ENCODE results near the gene SLC35G3. TPM values are rescaled to one million over a fixed set of nuclear protein-coding genes. Genes with fewer than 3 reads are reported as not detected.
"Not testable (repeated sequence)": the region's sequence is repeated elsewhere in the genome, so short reads cannot be mapped to it uniquely, and the experiment has no call there.

SLC35G3 gene
- total RNA-seq = not detected in 2 replicates

DNA sequence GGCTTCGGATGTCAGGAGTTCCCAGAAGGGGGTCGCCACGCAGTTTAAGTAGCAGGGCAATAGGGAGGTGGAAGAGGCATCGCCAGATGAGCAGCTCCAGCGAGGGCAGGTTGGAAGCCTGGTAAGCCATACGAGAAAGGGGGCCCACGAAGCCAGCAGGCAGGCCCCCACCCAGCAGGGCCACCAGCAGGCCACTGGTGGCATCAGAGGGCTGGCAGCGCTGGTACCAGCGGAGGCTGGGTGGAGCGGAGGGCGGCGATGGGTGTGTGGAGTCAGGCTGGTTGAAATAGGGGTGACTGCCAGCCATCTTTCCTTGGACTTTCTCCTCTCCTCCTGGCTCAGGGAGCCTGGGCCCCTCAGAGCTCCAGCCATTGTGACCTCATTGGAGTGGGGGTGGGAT is at the start of gene SLC35G3:
SLC35G3 (minus strand) TSS at position 393 of the 400 bp plus-strand sequence; CDS start at position 307, 86 bp downstream.
- DNase-seq (ENCODE audit: low spot score); intact Hi-C loops (cut with micrococcal nuclease); H3K27ac Mint-ChIP-seq; H3K27me3 Mint-ChIP-seq (ENCODE audit: insufficient read depth); H3K36me3 Mint-ChIP-seq (ENCODE audit: low read depth); H3K4me3 Mint-ChIP-seq: not testable (repeated sequence)
- Mint-ChIP-seq H3K4me1 (ENCODE audit: low read depth) (peaks cover 14% of the 10 kb centered on the region), H3K9me3 (peaks cover 13% of the 10 kb centered on the region)

DNA sequence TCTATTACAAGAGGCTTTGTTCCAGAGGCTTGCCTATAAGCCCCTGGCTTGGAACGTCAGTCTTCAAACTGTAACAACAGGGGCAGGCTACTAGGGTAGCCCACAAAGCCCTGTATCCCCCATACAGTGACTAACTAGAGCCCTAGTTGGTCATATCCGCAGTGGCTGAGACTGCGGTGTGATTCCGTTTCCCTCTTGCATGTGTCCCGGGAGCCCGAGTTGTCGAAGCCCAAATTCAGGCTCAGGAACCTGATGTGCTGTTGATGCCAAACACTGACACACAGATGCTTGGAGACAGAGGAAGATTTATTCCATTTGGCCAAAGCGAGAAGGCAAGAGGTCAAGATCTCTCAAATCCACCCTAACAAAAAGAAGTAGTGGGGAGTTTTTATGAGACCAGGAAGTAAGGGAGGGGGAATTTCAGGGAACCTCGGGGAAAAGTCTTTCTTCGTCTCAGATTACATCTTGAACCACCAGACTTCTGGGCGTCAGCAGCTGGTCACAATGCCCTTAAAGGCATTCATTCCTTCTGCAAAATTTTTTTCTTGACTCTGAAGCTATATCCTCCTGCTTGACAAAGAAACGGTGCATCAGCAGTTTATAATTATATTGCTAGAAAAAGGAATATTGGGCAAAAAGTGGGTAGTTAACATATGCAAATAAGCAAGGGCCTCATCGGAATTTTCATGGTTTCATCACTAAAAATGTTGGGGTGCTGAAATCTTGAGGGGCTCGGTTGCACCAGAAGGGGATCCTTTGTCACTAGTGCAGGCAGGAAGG is 49.6 kb upstream of the SLC35G3 start:
- peak; percentile 41 for DNase-seq (ENCODE audit: low spot score)
- Mint-ChIP-seq H3K4me3 (peak overlapping the region; percentile 96), H3K36me3 (ENCODE audit: low read depth) (peaks cover 32% of the 10 kb centered on the region), H3K4me1 (ENCODE audit: low read depth) (peaks cover 77% of the 10 kb centered on the region), H3K9me3 (no peaks in the 10 kb centered on the region), H3K27me3 (ENCODE audit: insufficient read depth) (no peaks in the 10 kb centered on the region), H3K27ac (peak overlapping the region; percentile 96)
- intact Hi-C loops (cut with micrococcal nuclease) = loop anchor here (1.0 to 10.0 kb wide), 13 partner anchors 44 to 564 kb away; partner anchors contain the start of genes CCT6B, PEX12, RFFL and SLFN11

DNA sequence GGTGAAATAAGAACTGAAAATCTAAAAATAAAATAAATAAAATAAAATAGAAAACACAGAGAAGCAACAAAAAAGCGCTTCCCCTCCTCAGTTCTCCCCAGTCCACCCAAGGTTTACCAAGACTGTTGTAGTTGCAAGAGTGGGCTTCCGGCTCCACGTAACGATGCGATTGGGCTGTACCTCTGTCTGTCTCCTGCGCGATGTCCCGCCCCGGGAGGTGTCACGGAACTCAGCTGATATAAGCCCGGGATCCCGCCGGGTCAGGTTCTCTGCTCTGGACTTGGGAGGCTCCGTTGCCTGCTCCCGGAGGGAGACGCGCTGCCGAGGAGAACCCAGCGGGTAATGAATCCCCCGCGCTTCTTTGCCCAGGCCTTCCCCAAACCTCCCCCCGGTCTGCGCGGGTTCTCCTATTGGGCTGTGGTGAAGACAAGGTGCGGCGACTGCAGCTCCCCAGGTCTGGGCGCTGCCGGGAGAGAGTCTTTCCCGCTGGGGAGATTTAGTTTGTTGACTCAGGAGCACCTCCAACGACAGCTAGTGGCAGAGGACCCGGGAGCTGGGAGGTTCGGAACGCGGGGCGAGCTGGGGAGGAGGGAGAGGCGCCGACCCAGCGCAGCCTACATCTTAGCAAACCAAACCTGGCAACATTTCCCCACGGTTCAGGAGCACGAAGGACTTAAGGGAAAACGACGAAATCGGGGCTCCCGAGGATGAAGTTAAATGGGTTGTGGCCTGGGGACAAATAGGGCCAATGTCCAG is 48.8 kb upstream of the SLC35G3 start, which contains the start of gene SLFN5:
SLFN5 (plus strand) TSS at position 268 of the 756 bp plus-strand sequence. CDS start 15,619 bp downstream, outside the sequence.
- H3K36me3 Mint-ChIP-seq (ENCODE audit: low read depth) = peaks cover 26% of the 10 kb centered on the region
- H3K9me3 Mint-ChIP-seq = no peaks in the 10 kb centered on the region
- H3K27ac Mint-ChIP-seq = peak within 1 kb of the TSS; percentile 96
- peaks cover 77% of the 10 kb centered on the region for H3K4me1 Mint-ChIP-seq (ENCODE audit: low read depth)
- H3K27me3 Mint-ChIP-seq (ENCODE audit: insufficient read depth) = no peaks in the 10 kb centered on the region
- peak within 1 kb of the TSS; percentile 96 for H3K4me3 Mint-ChIP-seq
- intact Hi-C loops (cut with micrococcal nuclease) = loop anchor here (1.0 to 10.0 kb wide), 14 partner anchors 29 to 564 kb away; partner anchors contain the start of genes AP2B1, CCT6B, NLE1 and PEX12
- peak; percentile 90 for DNase-seq (ENCODE audit: low spot score)

- peak overlapping the region; percentile 96 for H3K27ac Mint-ChIP-seq
- peak; percentile 81 for DNase-seq (ENCODE audit: low spot score)
- peak overlapping the region; percentile 96 for H3K4me3 Mint-ChIP-seq
- no peaks in the 10 kb centered on the region for H3K9me3 Mint-ChIP-seq
- intact Hi-C loops (cut with micrococcal nuclease) = loop anchor here (1.0 to 10.0 kb wide), 12 partner anchors 28 to 565 kb away; partner anchors contain the start of genes AP2B1, CCT6B, NLE1 and PEX12
- peaks cover 77% of the 10 kb centered on the region for H3K4me1 Mint-ChIP-seq (ENCODE audit: low read depth)
- H3K36me3 Mint-ChIP-seq (ENCODE audit: low read depth) = peaks cover 21% of the 10 kb centered on the region
- H3K27me3 Mint-ChIP-seq (ENCODE audit: insufficient read depth) = no peaks in the 10 kb centered on the region
These were observed 48.1 kb upstream of the SLC35G3 start for GRCh38 chr17:35242158-35242804.

DNA sequence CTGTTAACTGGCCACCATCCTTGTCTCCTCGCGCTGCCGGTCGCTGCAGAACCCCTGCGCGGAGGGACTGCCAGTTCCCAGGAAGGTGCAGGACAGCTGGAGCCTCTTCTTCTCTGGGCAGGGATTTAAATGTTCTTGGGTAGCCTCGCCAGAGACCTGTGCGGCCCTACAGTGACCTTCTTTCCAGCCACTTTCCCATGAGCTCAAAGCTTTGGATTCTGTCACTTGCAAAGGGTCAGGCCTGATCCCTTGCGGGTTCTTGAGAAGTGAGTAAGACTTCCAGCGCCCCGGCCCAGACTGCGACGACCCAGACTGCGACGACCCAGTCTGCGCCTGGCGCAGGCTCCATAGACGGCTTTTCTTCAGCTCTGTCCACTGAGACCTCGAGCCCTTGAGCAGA is 47.3 kb upstream of the SLC35G3 start:
- intact Hi-C loops (cut with micrococcal nuclease) = loop anchor here (5.0 to 10.0 kb wide), 4 partner anchors 46 to 566 kb away; partner anchors contain the start of genes RFFL and TAF15
- Mint-ChIP-seq H3K36me3 (ENCODE audit: low read depth) (peaks cover 21% of the 10 kb centered on the region), H3K4me3 (peak overlapping the region; percentile 96), H3K4me1 (ENCODE audit: low read depth) (peaks cover 79% of the 10 kb centered on the region), H3K27me3 (ENCODE audit: insufficient read depth) (no peaks in the 10 kb centered on the region), H3K9me3 (no peaks in the 10 kb centered on the region), H3K27ac (peak overlapping the region; percentile 96)
- DNase-seq (ENCODE audit: low spot score) = no peak

GRCh38 chr17:35240861-35241260 is 46.7 kb upstream of the SLC35G3 start:
- Mint-ChIP-seq H3K4me1 (ENCODE audit: low read depth) (peaks cover 81% of the 10 kb centered on the region), H3K9me3 (no peaks in the 10 kb centered on the region), H3K27ac (peak overlapping the region; percentile 70), H3K27me3 (ENCODE audit: insufficient read depth) (no peaks in the 10 kb centered on the region), H3K36me3 (ENCODE audit: low read depth) (peaks cover 21% of the 10 kb centered on the region), H3K4me3 (peak overlapping the region; percentile 96)
- no peak for DNase-seq (ENCODE audit: low spot score)
- intact Hi-C loops (cut with micrococcal nuclease) = loop anchor here (5.0 to 10.0 kb wide), 4 partner anchors 46 to 566 kb away; partner anchors contain the start of genes RFFL and TAF15

- intact Hi-C loops (cut with micrococcal nuclease) = loop anchor here (5.0 to 10.0 kb wide), 4 partner anchors 47 to 567 kb away; partner anchors contain the start of genes RFFL and TAF15
- peaks cover 18% of the 10 kb centered on the region for H3K36me3 Mint-ChIP-seq (ENCODE audit: low read depth)
- peak overlapping the region; percentile 96 for H3K4me3 Mint-ChIP-seq
- H3K27ac Mint-ChIP-seq = peak overlapping the region; percentile 75
- H3K9me3 Mint-ChIP-seq = no peaks in the 10 kb centered on the region
- no peak for DNase-seq (ENCODE audit: low spot score)
- H3K27me3 Mint-ChIP-seq (ENCODE audit: insufficient read depth) = no peaks in the 10 kb centered on the region
- peaks cover 74% of the 10 kb centered on the region for H3K4me1 Mint-ChIP-seq (ENCODE audit: low read depth)
These were observed 45.6 kb upstream of the SLC35G3 start for GRCh38 chr17:35239823-35240222.

- intact Hi-C loops (cut with micrococcal nuclease) = loop anchor here (1.0 kb wide), 1 partner anchor 25 kb away; no protein-coding TSS in a partner anchor
- Mint-ChIP-seq H3K4me3 (peak overlapping the region; percentile 53), H3K27ac (peak overlapping the region; percentile 75), H3K9me3 (no peaks in the 10 kb centered on the region), H3K27me3 (ENCODE audit: insufficient read depth) (no peaks in the 10 kb centered on the region), H3K4me1 (ENCODE audit: low read depth) (peaks cover 64% of the 10 kb centered on the region), H3K36me3 (ENCODE audit: low read depth) (peaks cover 18% of the 10 kb centered on the region)
- no peak for DNase-seq (ENCODE audit: low spot score)
These were observed 44.6 kb upstream of the SLC35G3 start for GRCh38 chr17:35238821-35239220.

DNA sequence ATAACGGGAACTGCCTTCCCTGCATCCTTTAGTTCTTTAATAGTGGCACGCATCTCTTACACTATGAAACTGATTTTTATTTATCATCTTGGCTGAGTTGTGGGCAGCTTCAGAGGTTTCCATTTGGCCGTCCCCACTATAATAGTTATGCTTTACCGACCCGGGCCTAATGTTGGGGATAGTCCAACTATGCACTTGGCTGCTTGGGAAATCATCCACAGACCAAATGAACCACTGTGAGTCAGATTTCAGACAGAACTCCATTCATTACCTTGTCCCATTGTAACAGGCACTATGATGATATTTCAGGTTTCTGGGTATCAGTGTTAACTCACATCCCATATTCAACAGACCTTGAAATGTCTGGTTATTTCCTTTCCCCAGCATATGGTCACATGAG is 42.6 kb upstream of the SLC35G3 start:
- intact Hi-C loops (cut with micrococcal nuclease) = no loop called here
- H3K4me3 Mint-ChIP-seq = no peak overlapping the region
- peaks cover 21% of the 10 kb centered on the region for H3K36me3 Mint-ChIP-seq (ENCODE audit: low read depth)
- H3K27me3 Mint-ChIP-seq (ENCODE audit: insufficient read depth) = no peaks in the 10 kb centered on the region
- H3K27ac Mint-ChIP-seq = no peak overlapping the region
- DNase-seq (ENCODE audit: low spot score) = no peak
- H3K4me1 Mint-ChIP-seq (ENCODE audit: low read depth) = peaks cover 60% of the 10 kb centered on the region
- H3K9me3 Mint-ChIP-seq = no peaks in the 10 kb centered on the region

DNA sequence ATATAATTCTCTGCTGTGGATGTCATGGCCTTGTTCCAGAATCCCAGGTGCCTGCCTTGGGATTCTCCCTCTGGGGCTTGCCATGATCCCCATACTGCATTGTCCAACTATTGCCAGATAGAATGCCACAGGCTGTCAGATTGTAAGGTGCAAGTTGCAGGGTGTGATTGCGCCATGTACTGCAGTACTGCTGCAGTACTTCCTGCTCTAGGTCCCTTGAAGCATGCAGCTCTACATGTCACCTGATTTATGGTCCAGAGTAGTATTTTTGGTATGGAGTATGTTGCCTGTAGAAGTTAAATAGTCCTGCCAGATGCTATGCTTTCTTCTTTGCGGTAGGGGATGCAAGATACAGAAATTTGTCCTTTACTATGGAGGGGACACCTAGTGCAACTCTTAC is 41.7 kb upstream of the SLC35G3 start:
- DNase-seq (ENCODE audit: low spot score) = no peak
- intact Hi-C loops (cut with micrococcal nuclease) = no loop called here
- Mint-ChIP-seq H3K4me3 (no peak overlapping the region), H3K27ac (no peak overlapping the region), H3K27me3 (ENCODE audit: insufficient read depth) (no peaks in the 10 kb centered on the region), H3K4me1 (ENCODE audit: low read depth) (peaks cover 56% of the 10 kb centered on the region), H3K36me3 (ENCODE audit: low read depth) (peaks cover 24% of the 10 kb centered on the region), H3K9me3 (peaks cover 4% of the 10 kb centered on the region)

DNA sequence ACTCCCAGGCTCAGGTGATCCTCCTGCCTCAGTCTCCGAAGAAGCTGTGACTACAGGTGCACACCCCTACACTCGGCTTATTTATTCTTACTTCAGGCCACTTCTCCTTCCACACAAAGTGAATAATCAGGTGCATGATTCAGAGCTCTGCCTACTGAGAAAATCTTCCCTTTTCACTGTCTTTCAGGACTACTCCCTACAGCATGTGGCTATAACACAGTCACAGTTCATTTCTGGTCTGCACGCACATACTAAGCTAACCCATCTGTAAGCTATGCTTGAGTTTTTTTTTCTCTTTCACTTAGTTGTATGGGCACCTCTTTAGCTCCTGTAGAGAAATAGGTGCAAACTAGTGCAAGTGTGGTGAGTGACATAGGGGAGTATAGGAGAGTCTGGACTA is 41.1 kb upstream of the SLC35G3 start:
- intact Hi-C loops (cut with micrococcal nuclease) = no loop called here
- DNase-seq (ENCODE audit: low spot score) = no peak
- Mint-ChIP-seq H3K27ac (no peak overlapping the region), H3K36me3 (ENCODE audit: low read depth) (peaks cover 28% of the 10 kb centered on the region), H3K4me3 (no peak overlapping the region), H3K4me1 (ENCODE audit: low read depth) (peaks cover 56% of the 10 kb centered on the region), H3K27me3 (ENCODE audit: insufficient read depth) (no peaks in the 10 kb centered on the region), H3K9me3 (peaks cover 10% of the 10 kb centered on the region)

DNA sequence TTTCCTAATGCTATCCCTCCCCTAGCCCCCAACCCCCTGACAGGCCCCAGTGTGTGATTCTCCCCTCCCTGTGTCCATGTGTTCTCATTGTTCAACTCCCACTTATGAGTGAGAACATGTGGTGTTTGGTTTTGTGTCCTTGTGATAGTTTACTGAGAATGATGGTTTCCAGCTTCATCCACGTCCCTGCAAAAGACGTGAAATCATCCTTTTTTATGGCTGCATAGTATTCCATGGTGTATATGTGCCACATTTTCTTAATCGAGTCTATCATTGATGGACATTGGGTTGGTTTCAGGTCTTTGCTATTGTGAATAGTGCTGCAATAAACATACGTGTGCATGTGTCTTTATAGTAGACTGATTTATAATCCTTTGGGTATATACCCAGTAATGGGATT is 40.1 kb upstream of the SLC35G3 start:
- Mint-ChIP-seq H3K27ac (peak overlapping the region; percentile 21), H3K36me3 (ENCODE audit: low read depth) (peaks cover 28% of the 10 kb centered on the region), H3K9me3 (peaks cover 14% of the 10 kb centered on the region), H3K4me1 (ENCODE audit: low read depth) (peaks cover 51% of the 10 kb centered on the region)
- intact Hi-C loops (cut with micrococcal nuclease); DNase-seq (ENCODE audit: low spot score); H3K27me3 Mint-ChIP-seq (ENCODE audit: insufficient read depth); H3K4me3 Mint-ChIP-seq: not testable (repeated sequence)

Measured in activated T-helper 1 cell treated with anti-CD3 and anti-CD28 coated beads, Interleukin-12 subunit alpha, Interleukin-12 subunit beta, Interleukin-2, Interleukin-4 antibody, amounts not matched to agents 30 ng/mL and 10 ng/mL and 1 ng/mL, durations not matched to agents 14 hours and 24 hours and 36 hours (primary cell).